GM23338 (cell line): ENCODE measurements around the gene SKOR1. TPM values are rescaled to one million over a fixed set of nuclear protein-coding genes. Genes with fewer than 3 reads are reported as not detected.

Source experiments
- ATAC-seq: fragments of 200-7000 bp; cut with Tn5 transposase; 3 replicates; pipeline ENCODE4 v1.9.1; 2020
- DNase-seq: peaks from one replicate; pipeline ENCODE4 v3.0.0-alpha.2; 2015; ENCODE audit warnings: low spot score
- H2AFZ ChIP-seq: fragments of 200-600 bp; sonication (generic); 2 replicates; pipeline ENCODE4 v1.8.0; 2016; ENCODE audit warnings: antibody characterized with exemption, mild to moderate bottlenecking, moderate library complexity
- H3F3A ChIP-seq: fragments of 200-600 bp; sonication (generic); replicated peaks from 2 replicates; pipeline ENCODE4 v1.8.0; 2017; ENCODE audit warnings: antibody characterized with exemption, mixed run types, low read depth
- H3K27ac ChIP-seq: fragments of 200-600 bp; sonication (generic); 2 replicates; pipeline ENCODE4 v1.6.1; 2016; ENCODE audit warnings: low read depth
- H3K27me3 ChIP-seq: fragments of 200-600 bp; sonication (generic); 2 replicates; pipeline ENCODE4 v1.8.0; 2016; ENCODE audit warnings: mild to moderate bottlenecking, mixed run types, moderate library complexity; ENCODE audit not compliant: insufficient read depth
- H3K36me3 ChIP-seq: fragments of 200-600 bp; sonication (generic); 2 replicates; pipeline ENCODE4 v1.8.0; 2016; ENCODE audit warnings: mild to moderate bottlenecking; ENCODE audit not compliant: insufficient read depth
- H3K4me1 ChIP-seq: fragments of 200-600 bp; sonication (generic); 2 replicates; pipeline ENCODE4 v1.8.0; 2016; ENCODE audit warnings: mild to moderate bottlenecking, moderate library complexity; ENCODE audit not compliant: insufficient read depth
- H3K4me2 ChIP-seq: fragments of 200-600 bp; sonication (generic); 2 replicates; pipeline ENCODE4 v1.7.1; 2017; ENCODE audit warnings: mixed run types
- H3K4me3 ChIP-seq: fragments of 200-600 bp; sonication (generic); 2 replicates; pipeline ENCODE4 v1.6.1; 2016; ENCODE audit warnings: mixed run types
- H3K79me2 ChIP-seq: fragments of 200-600 bp; sonication (generic); replicated peaks from 2 replicates; pipeline ENCODE4 v1.8.0; 2017; ENCODE audit warnings: mild to moderate bottlenecking; ENCODE audit not compliant: insufficient read depth
- H3K9me2 ChIP-seq: fragments of 200-600 bp; sonication (generic); 2 replicates; pipeline ENCODE4 v1.8.0; 2017; ENCODE audit not compliant: insufficient read depth
- H4K20me1 ChIP-seq: fragments of 200-600 bp; sonication (generic); replicated peaks from 2 replicates; pipeline ENCODE4 v1.8.0; 2017; ENCODE audit warnings: mild to moderate bottlenecking; ENCODE audit not compliant: insufficient read depth
- H3K27ac Mint-ChIP-seq: 2 replicates; pipeline ENCODE4 v1.8.0; 2020; ENCODE audit warnings: inconsistent platforms, mild to moderate bottlenecking, moderate library complexity, mixed read lengths
- H3K27me3 Mint-ChIP-seq: 3 replicates; pipeline ENCODE4 v1.8.0; 2022; ENCODE audit warnings: low read depth, mild to moderate bottlenecking, moderate library complexity, mixed read lengths, inconsistent platforms; ENCODE audit not compliant: insufficient read depth, poor library complexity
- H3K36me3 Mint-ChIP-seq: 3 replicates; pipeline ENCODE4 v1.8.0; 2021; ENCODE audit warnings: low read depth, mild to moderate bottlenecking, inconsistent platforms, moderate library complexity, mixed read lengths
- H3K4me1 Mint-ChIP-seq: 3 replicates; pipeline ENCODE4 v1.8.0; 2020; ENCODE audit warnings: mild to moderate bottlenecking, inconsistent platforms, mixed read lengths
- H3K4me3 Mint-ChIP-seq: 3 replicates; pipeline ENCODE4 v1.8.0; 2021; ENCODE audit warnings: moderate library complexity, mild to moderate bottlenecking, inconsistent platforms, mixed read lengths
- H3K9me3 Mint-ChIP-seq: 3 replicates; pipeline ENCODE4 v1.8.0; 2020; ENCODE audit warnings: moderate library complexity, mild to moderate bottlenecking, inconsistent platforms, mixed read lengths
- JUNB ChIP-seq: IDR thresholded peaks from one replicate; pipeline ENCODE4 v1.6.1; 2016; ENCODE audit warnings: antibody characterized with exemption; ENCODE audit not compliant: unreplicated experiment
- NANOG ChIP-seq: IDR thresholded peaks from 2 replicates; pipeline ENCODE4 v1.6.1; 2016; ENCODE audit warnings: antibody characterized with exemption, borderline replicate concordance
- POLR2AphosphoS5 ChIP-seq: IDR thresholded peaks from 2 replicates; pipeline ENCODE4 v1.6.1; 2016; ENCODE audit warnings: antibody characterized with exemption, low read depth
- STAT1 ChIP-seq: IDR thresholded peaks from one replicate; pipeline ENCODE4 v1.6.1; 2016; ENCODE audit warnings: antibody characterized with exemption; ENCODE audit not compliant: unreplicated experiment
- ZNF114 ChIP-seq: fragments of 250-450 bp; sonication (Bioruptor Pico); IDR thresholded peaks from 2 replicates; pipeline ENCODE4 v1.5.0; 2020; ENCODE audit warnings: mild to moderate bottlenecking, moderate library complexity
- polyA plus RNA-seq: library from polyadenylated mRNA; unstranded; fragments of >200 nt; fragmentation: Nextera tagmentation; extraction: Ambion mirVana; gene quantifications from 2 replicates; pipeline ENCODE4 v1.2.1, GENCODE V29; 2016
- total RNA-seq: library from RNA; depleted of rRNA; stranded (reverse); fragments of >200 nt; shearing (Covaris generic); gene quantifications from 2 replicates; pipeline ENCODE4 v1.2.3, GENCODE V29; 2014
- TF ChIP-seq, protein P1 (sequence below): fragments of 250-450 bp; sonication (Bioruptor Pico); IDR thresholded peaks from 2 replicates; pipeline ENCODE4 v1.5.0; 2020; ENCODE audit warnings: mild to moderate bottlenecking, moderate library complexity
- TF ChIP-seq, protein P2 (sequence below): IDR thresholded peaks from 2 replicates; pipeline ENCODE4 v1.6.1; 2016; ENCODE audit warnings: antibody characterized with exemption
- TF ChIP-seq, protein P3 (sequence below): IDR thresholded peaks from one replicate; pipeline ENCODE4 v1.6.1; 2018; ENCODE audit warnings: antibody characterized with exemption; ENCODE audit not compliant: unreplicated experiment
- TF ChIP-seq, protein P4 (sequence below), 2 experiments: fragments of 200-600 bp in 1 of 2; sonication (generic) in 1 of 2; conservative IDR thresholded peaks; 2 replicates each; pipeline versions ENCODE4 v1.5.1 to v1.6.1; 2016 to 2017; ENCODE audit warnings: antibody characterized with exemption in 2 of 2, low read depth in 2 of 2, mild to moderate bottlenecking in 2 of 2, moderate library complexity in 1 of 2

The SKOR1 gene
- total and polyA plus RNA-seq, 2 experiments from 2014 or later, result 0.17 TPM; not detected in 1

DNA sequence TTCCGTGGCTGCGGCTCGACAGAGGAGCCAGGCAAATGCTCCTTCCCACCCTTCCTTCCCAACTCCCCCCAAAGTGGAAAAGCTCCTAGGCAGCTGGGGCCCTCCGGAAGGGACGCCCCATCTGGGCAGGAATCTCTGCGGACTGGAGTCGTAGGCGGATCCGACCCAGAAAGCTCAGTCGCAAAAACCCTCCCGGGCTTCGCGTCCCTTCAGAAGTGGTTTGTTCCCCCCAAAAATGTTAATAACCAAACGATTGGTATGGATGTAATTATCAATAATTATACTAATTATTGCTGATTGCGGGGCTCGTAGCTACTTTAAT, 10.8 kb downstream of the SKOR1 start:
- Mint-ChIP-seq H3K9me3 (peaks cover 3% of the 10 kb centered on the region; the same call in 2 of the 3 replicates), H3K27ac (no peak overlapping the region), H3K36me3 (no peaks in the 10 kb centered on the region; the same call in 2 of the 3 replicates), H3K4me1 (peaks cover 40% of the 10 kb centered on the region), H3K4me3 (peak overlapping the region; percentile 67), H3K27me3 (peaks cover 88% of the 10 kb centered on the region)
- peaks cover 23% of the 10 kb centered on the region for H3F3A ChIP-seq
- DNase-seq, result peak; percentile 67
- no peak for ATAC-seq
- H3K9me2 ChIP-seq, result no peaks in the 10 kb centered on the region
- H3K4me1 ChIP-seq, result peaks cover 26% of the 10 kb centered on the region
- H3K27me3 ChIP-seq, result peaks cover 89% of the 10 kb centered on the region
- no peak for TF ChIP-seq NANOG
- no peak for TF ChIP-seq ZNF114 (CRISPR knock-in tag)
- TF ChIP-seq STAT1, result no peak
- TF ChIP-seq, protein P1, sequence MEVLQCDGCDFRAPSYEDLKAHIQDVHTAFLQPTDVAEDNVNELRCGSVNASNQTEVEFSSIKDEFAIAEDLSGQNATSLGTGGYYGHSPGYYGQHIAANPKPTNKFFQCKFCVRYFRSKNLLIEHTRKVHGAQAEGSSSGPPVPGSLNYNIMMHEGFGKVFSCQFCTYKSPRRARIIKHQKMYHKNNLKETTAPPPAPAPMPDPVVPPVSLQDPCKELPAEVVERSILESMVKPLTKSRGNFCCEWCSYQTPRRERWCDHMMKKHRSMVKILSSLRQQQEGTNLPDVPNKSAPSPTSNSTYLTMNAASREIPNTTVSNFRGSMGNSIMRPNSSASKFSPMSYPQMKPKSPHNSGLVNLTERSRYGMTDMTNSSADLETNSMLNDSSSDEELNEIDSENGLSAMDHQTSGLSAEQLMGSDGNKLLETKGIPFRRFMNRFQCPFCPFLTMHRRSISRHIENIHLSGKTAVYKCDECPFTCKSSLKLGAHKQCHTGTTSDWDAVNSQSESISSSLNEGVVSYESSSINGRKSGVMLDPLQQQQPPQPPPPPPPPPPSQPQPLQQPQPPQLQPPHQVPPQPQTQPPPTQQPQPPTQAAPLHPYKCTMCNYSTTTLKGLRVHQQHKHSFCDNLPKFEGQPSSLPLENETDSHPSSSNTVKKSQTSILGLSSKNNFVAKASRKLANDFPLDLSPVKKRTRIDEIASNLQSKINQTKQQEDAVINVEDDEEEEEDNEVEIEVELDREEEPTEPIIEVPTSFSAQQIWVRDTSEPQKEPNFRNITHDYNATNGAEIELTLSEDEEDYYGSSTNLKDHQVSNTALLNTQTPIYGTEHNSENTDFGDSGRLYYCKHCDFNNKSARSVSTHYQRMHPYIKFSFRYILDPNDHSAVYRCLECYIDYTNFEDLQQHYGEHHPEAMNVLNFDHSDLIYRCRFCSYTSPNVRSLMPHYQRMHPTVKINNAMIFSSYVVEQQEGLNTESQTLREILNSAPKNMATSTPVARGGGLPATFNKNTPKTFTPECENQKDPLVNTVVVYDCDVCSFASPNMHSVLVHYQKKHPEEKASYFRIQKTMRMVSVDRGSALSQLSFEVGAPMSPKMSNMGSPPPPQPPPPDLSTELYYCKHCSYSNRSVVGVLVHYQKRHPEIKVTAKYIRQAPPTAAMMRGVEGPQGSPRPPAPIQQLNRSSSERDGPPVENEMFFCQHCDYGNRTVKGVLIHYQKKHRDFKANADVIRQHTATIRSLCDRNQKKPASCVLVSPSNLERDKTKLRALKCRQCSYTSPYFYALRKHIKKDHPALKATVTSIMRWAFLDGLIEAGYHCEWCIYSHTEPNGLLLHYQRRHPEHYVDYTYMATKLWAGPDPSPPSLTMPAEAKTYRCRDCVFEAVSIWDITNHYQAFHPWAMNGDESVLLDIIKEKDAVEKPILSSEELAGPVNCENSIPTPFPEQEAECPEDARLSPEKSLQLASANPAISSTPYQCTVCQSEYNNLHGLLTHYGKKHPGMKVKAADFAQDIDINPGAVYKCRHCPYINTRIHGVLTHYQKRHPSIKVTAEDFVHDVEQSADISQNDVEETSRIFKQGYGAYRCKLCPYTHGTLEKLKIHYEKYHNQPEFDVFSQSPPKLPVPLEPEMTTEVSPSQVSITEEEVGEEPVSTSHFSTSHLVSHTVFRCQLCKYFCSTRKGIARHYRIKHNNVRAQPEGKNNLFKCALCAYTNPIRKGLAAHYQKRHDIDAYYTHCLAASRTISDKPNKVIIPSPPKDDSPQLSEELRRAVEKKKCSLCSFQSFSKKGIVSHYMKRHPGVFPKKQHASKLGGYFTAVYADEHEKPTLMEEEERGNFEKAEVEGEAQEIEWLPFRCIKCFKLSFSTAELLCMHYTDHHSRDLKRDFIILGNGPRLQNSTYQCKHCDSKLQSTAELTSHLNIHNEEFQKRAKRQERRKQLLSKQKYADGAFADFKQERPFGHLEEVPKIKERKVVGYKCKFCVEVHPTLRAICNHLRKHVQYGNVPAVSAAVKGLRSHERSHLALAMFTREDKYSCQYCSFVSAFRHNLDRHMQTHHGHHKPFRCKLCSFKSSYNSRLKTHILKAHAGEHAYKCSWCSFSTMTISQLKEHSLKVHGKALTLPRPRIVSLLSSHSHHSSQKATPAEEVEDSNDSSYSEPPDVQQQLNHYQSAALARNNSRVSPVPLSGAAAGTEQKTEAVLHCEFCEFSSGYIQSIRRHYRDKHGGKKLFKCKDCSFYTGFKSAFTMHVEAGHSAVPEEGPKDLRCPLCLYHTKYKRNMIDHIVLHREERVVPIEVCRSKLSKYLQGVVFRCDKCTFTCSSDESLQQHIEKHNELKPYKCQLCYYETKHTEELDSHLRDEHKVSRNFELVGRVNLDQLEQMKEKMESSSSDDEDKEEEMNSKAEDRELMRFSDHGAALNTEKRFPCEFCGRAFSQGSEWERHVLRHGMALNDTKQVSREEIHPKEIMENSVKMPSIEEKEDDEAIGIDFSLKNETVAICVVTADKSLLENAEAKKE, result no peak
- TF ChIP-seq, protein P2, sequence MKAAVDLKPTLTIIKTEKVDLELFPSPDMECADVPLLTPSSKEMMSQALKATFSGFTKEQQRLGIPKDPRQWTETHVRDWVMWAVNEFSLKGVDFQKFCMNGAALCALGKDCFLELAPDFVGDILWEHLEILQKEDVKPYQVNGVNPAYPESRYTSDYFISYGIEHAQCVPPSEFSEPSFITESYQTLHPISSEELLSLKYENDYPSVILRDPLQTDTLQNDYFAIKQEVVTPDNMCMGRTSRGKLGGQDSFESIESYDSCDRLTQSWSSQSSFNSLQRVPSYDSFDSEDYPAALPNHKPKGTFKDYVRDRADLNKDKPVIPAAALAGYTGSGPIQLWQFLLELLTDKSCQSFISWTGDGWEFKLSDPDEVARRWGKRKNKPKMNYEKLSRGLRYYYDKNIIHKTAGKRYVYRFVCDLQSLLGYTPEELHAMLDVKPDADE, result no peak
- TF ChIP-seq, protein P3, sequence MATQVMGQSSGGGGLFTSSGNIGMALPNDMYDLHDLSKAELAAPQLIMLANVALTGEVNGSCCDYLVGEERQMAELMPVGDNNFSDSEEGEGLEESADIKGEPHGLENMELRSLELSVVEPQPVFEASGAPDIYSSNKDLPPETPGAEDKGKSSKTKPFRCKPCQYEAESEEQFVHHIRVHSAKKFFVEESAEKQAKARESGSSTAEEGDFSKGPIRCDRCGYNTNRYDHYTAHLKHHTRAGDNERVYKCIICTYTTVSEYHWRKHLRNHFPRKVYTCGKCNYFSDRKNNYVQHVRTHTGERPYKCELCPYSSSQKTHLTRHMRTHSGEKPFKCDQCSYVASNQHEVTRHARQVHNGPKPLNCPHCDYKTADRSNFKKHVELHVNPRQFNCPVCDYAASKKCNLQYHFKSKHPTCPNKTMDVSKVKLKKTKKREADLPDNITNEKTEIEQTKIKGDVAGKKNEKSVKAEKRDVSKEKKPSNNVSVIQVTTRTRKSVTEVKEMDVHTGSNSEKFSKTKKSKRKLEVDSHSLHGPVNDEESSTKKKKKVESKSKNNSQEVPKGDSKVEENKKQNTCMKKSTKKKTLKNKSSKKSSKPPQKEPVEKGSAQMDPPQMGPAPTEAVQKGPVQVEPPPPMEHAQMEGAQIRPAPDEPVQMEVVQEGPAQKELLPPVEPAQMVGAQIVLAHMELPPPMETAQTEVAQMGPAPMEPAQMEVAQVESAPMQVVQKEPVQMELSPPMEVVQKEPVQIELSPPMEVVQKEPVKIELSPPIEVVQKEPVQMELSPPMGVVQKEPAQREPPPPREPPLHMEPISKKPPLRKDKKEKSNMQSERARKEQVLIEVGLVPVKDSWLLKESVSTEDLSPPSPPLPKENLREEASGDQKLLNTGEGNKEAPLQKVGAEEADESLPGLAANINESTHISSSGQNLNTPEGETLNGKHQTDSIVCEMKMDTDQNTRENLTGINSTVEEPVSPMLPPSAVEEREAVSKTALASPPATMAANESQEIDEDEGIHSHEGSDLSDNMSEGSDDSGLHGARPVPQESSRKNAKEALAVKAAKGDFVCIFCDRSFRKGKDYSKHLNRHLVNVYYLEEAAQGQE, result no peak
- TF ChIP-seq, protein P4, sequence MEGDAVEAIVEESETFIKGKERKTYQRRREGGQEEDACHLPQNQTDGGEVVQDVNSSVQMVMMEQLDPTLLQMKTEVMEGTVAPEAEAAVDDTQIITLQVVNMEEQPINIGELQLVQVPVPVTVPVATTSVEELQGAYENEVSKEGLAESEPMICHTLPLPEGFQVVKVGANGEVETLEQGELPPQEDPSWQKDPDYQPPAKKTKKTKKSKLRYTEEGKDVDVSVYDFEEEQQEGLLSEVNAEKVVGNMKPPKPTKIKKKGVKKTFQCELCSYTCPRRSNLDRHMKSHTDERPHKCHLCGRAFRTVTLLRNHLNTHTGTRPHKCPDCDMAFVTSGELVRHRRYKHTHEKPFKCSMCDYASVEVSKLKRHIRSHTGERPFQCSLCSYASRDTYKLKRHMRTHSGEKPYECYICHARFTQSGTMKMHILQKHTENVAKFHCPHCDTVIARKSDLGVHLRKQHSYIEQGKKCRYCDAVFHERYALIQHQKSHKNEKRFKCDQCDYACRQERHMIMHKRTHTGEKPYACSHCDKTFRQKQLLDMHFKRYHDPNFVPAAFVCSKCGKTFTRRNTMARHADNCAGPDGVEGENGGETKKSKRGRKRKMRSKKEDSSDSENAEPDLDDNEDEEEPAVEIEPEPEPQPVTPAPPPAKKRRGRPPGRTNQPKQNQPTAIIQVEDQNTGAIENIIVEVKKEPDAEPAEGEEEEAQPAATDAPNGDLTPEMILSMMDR (conservative IDR thresholded peaks at IDR 0.05; ENCODE audit: low read depth in 2 of 2), result no peak
- no peak for TF ChIP-seq JUNB
- no peak for TF ChIP-seq POLR2AphosphoS5
- peak overlapping the region; percentile 67 for H3K4me2 ChIP-seq
- H3K4me3 ChIP-seq, result peak overlapping the region; percentile 71
- no peaks in the 10 kb centered on the region for H3K79me2 ChIP-seq
- H3K27ac ChIP-seq, result no peak overlapping the region
- peaks cover 3% of the 10 kb centered on the region; the same call in 1 of the 2 replicates for H4K20me1 ChIP-seq
- H2AFZ ChIP-seq, result peak overlapping the region; percentile 88
- no peaks in the 10 kb centered on the region for H3K36me3 ChIP-seq
